Stomach (tissue), 9 donors: Measurements from ENCODE around the gene PAXIP1. TPM values are rescaled to one million over a fixed set of nuclear protein-coding genes. Genes with fewer than 3 reads are reported as not detected.

Source experiments
- DNase-seq, 2 donors: peaks; one replicate each; pipeline versions ENCODE4 v3.0.0 to v3.0.0-alpha.2; 2013 to 2019
- H3K27ac ChIP-seq, 5 donors: fragments of 200-600 bp in 4 of 5; sonication (generic) in 4 of 5; one replicate each; pipeline ENCODE4 v1.5.1; 2013 to 2019; ENCODE audit warnings: mild to moderate bottlenecking in 1 of 5, moderate library complexity in 1 of 5
- H3K27me3 ChIP-seq, 3 donors: fragments of 200-600 bp; sonication (generic); one replicate each; pipeline ENCODE4 v1.5.1; 2017 to 2019; ENCODE audit warnings: mixed run types in 1 of 3
- H3K36me3 ChIP-seq, 4 donors: fragments of 200-600 bp; sonication (generic); 1 replicate in 3 of 4; 2 replicates in 1 of 4; pipeline ENCODE4 v1.5.1; 2016 to 2019
- H3K4me1 ChIP-seq, 4 donors: fragments of 200-600 bp; sonication (generic); one replicate each; pipeline ENCODE4 v1.5.1; 2016 to 2019
- H3K4me3 ChIP-seq, 4 donors: fragments of 200-600 bp; sonication (generic) in 3 of 4; one replicate each; pipeline ENCODE4 v1.5.1; 2016 to 2019; ENCODE audit warnings: mild to moderate bottlenecking in 1 of 4
- H3K9me3 ChIP-seq, 4 donors: fragments of 200-600 bp; sonication (generic); one replicate each; pipeline ENCODE4 v1.5.1; 2016 to 2019
- CTCF ChIP-seq, 7 experiments: fragments of 450-650 bp in 4 of 7; fragments of 200-600 bp in 3 of 7; sonication (generic) in 3 of 7; IDR thresholded peaks; one replicate each; pipeline ENCODE4 v1.5.1; 2016 to 2019; ENCODE audit warnings: antibody characterized with exemption in 7 of 7, control low read depth in 2 of 7, mild to moderate bottlenecking in 1 of 7
- EP300 ChIP-seq: sonication (generic); formaldehyde crosslinking; IDR thresholded peaks from one replicate; pipeline ENCODE4 v1.6.1; 2017; ENCODE audit warnings: antibody characterized with exemption
- POLR2A ChIP-seq, 4 donors: fragments of 450-650 bp; IDR thresholded peaks; one replicate each; pipeline ENCODE4 v1.6.1; 2016; ENCODE audit warnings: antibody characterized with exemption in 4 of 4, control low read depth in 2 of 4, mild to moderate bottlenecking in 1 of 4, moderate library complexity in 1 of 4
- POLR2AphosphoS5 ChIP-seq, 3 donors: sonication (generic); formaldehyde crosslinking; IDR thresholded peaks; one replicate each; pipeline ENCODE4 v1.6.1; 2016; ENCODE audit warnings: antibody characterized with exemption in 3 of 3
- WGBS, 5 donors: extraction: QIAGEN DNeasy Blood & Tissue Kit in 3 of 5; methylation state at CpG; one replicate each; pipeline versions ENCODE4 v1.1.5 to v1.1.7; 2013 to 2018; 5-methylcytosine and 5-hydroxymethylcytosine counted together
- intact Hi-C: fragments of 100-400 bp; cut with DNase I; formaldehyde crosslinking; loops from one replicate; pipeline ENCODE4 v1.15.1; 2023; ENCODE audit warnings: low total_unique reads
- polyA plus RNA-seq, 3 donors: library from polyadenylated mRNA; stranded (reverse); fragments of 200-250 nt; gene quantifications; one replicate each; pipeline ENCODE4 v1.2.3, GENCODE V29; 2013
- total RNA-seq, 5 donors: library from RNA; depleted of rRNA; stranded (reverse); fragments of >200 nt; gene quantifications; one replicate each; pipeline versions ENCODE4 v1.1.0 to v1.2.3, GENCODE V29; 2014 to 2016
- donor health status: healthy with polysubstance abuse.
- donor health status: Bipolar disorder and iron deficiency.
- donor health status: healthy.

The PAXIP1 gene
- total and polyA plus RNA-seq, 8 donors = 0.87 to 24.1 (median 4.6) TPM

GRCh38 chr7:155009570-155010157 is 6.7 kb upstream of the PAXIP1 start:
- Histone ChIP-seq H3K27ac (no peak overlapping the region), H3K4me1 (peaks cover 0 to 6% (median 2%) of the 10 kb centered on the region in 4 donors), H3K27me3 (no peaks in the 10 kb centered on the region), H3K36me3 (peaks cover 0 to 11% (median 9%) of the 10 kb centered on the region in 4 donors), H3K4me3 (no peak overlapping the region), H3K9me3 (no peaks in the 10 kb centered on the region)
- peak in 1 of 2 donors; percentile 26 for DNase-seq
- TF ChIP-seq CTCF (IDR thresholded peaks at IDR 0.05) (peak in 2 of 7 experiments; percentile 10 to 17), POLR2A (IDR thresholded peaks at IDR 0.05) (no peak)
- 70 to 75% (median 74%) methylated on average over 3 of the region's 3 CpGs for WGBS, 5 donors
- intact Hi-C loops = loop anchor here (10.0 kb wide), 1 partner anchor 85 kb away; no protein-coding TSS in a partner anchor

GRCh38 chr7:155007947-155008346 is 5.0 kb upstream of the PAXIP1 start:
- no peaks in the 10 kb centered on the region for H3K9me3 ChIP-seq
- H3K4me1 ChIP-seq = peaks cover 5 to 15% (median 10%) of the 10 kb centered on the region in 4 donors
- WGBS, 5 donors = 69 to 77% (median 71%) methylated on average over 11 to 13 of the region's 13 CpGs
- TF ChIP-seq CTCF (IDR thresholded peaks at IDR 0.05) (no peak), EP300 (no peak), POLR2A (IDR thresholded peaks at IDR 0.05) (no peak), POLR2AphosphoS5 (IDR thresholded peaks at IDR 0.05) (no peak)
- H3K27ac ChIP-seq = no peak overlapping the region
- intact Hi-C loops = loop anchor here (10.0 kb wide), 1 partner anchor 83 kb away; no protein-coding TSS in a partner anchor
- H3K4me3 ChIP-seq = no peak overlapping the region
- no peaks in the 10 kb centered on the region for H3K27me3 ChIP-seq
- peaks cover 0 to 11% (median 9%) of the 10 kb centered on the region in 4 donors for H3K36me3 ChIP-seq
- peak in 1 of 2 donors; percentile 28 for DNase-seq

GRCh38 chr7:155003376-155004214 is 671 bp upstream of the PAXIP1 start:
- peaks cover 0 to 12% (median 11%) of the 10 kb centered on the region in 4 donors for H3K36me3 ChIP-seq
- no peaks in the 10 kb centered on the region for H3K27me3 ChIP-seq
- H3K9me3 ChIP-seq = no peaks in the 10 kb centered on the region
- peak; percentile 83 to 94 for DNase-seq
- H3K4me3 ChIP-seq = peak overlapping the region; percentile 86 to 99 (median 94)
- H3K4me1 ChIP-seq = peaks cover 13 to 37% (median 25%) of the 10 kb centered on the region in 4 donors
- intact Hi-C loops = loop anchor here (10.0 kb wide), 1 partner anchor 79 kb away; no protein-coding TSS in a partner anchor
- H3K27ac ChIP-seq = peak overlapping the region; percentile 89 to 96 (median 95)
- TF ChIP-seq EP300 = no peak
- TF ChIP-seq CTCF (IDR thresholded peaks at IDR 0.05) = peak in 1 of 7 experiments; percentile 3
- peak; percentile 40 to 78 (median 48) for TF ChIP-seq POLR2AphosphoS5 (IDR thresholded peaks at IDR 0.05)
- TF ChIP-seq POLR2A (IDR thresholded peaks at IDR 0.05) = peak in 1 of 4 donors; percentile 62
- WGBS, 5 donors = 0 to 1% (median 0%) methylated on average over 27 to 78 of the region's 78 CpGs

- intact Hi-C loops = loop anchor here (10.0 kb wide), 1 partner anchor 78 kb away; no protein-coding TSS in a partner anchor
- Histone ChIP-seq H3K9me3 (no peaks in the 10 kb centered on the region), H3K4me3 (peak overlapping the region; percentile 86 to 99 (median 94)), H3K4me1 (peaks cover 13 to 37% (median 25%) of the 10 kb centered on the region in 4 donors), H3K27me3 (no peaks in the 10 kb centered on the region), H3K36me3 (peaks cover 0 to 22% (median 21%) of the 10 kb centered on the region in 4 donors), H3K27ac (peak overlapping the region; percentile 38 to 96 (median 93))
- peak; percentile 40 to 83 for DNase-seq
- TF ChIP-seq EP300 (no peak), POLR2A (IDR thresholded peaks at IDR 0.05) (no peak), POLR2AphosphoS5 (IDR thresholded peaks at IDR 0.05) (no peak), CTCF (IDR thresholded peaks at IDR 0.05) (no peak)
- 0 to 1% (median 1%) methylated on average over 39 to 104 of the region's 104 CpGs for WGBS, 5 donors
These were observed 373 bp downstream of the PAXIP1 start for GRCh38 chr7:155002411-155003091.
